ENCODE results near the gene POMT2.
"Not testable (repeated sequence)": the region's sequence is repeated elsewhere in the genome, so short reads cannot be mapped to it uniquely, and the experiment has no call there.

The POMT2 gene

GRCh38 chr14:77301103-77301502 is 19.6 kb downstream of the POMT2 start:
- DNase-seq (ENCODE audit: low read depth, low spot score) = peak; percentile 92

GRCh38 chr14:77299771-77300170 is 20.9 kb downstream of the POMT2 start:
- DNase-seq (ENCODE audit: low read depth, low spot score) = no peak

GRCh38 chr14:77296906-77297305 is 23.8 kb downstream of the POMT2 start:
- no peak for DNase-seq (ENCODE audit: low read depth, low spot score)

GRCh38 chr14:77296155-77296554 is 24.5 kb downstream of the POMT2 start:
- no peak for DNase-seq (ENCODE audit: low read depth, low spot score)

GRCh38 chr14:77290705-77291104 is 30.0 kb downstream of the POMT2 start:
- DNase-seq (ENCODE audit: low read depth, low spot score) = peak; percentile 47

GRCh38 chr14:77286576-77286975 is 34.1 kb downstream of the POMT2 start:
- DNase-seq (ENCODE audit: low read depth, low spot score) = no peak

- no peak for DNase-seq (ENCODE audit: low read depth, low spot score)
Observed at GRCh38 chr14:77284466-77284865, 36.2 kb downstream of the POMT2 start.

GRCh38 chr14:77284066-77284465 is 36.6 kb downstream of the POMT2 start:
- no peak for DNase-seq (ENCODE audit: low read depth, low spot score)

GRCh38 chr14:77281852-77282410 is 38.8 kb downstream of the POMT2 start:
- DNase-seq (ENCODE audit: low read depth, low spot score) = no peak

GRCh38 chr14:77280921-77281320 is 39.8 kb downstream of the POMT2 start:
- DNase-seq (ENCODE audit: low read depth, low spot score) = not testable (repeated sequence)

GRCh38 chr14:77279719-77280118 is 41.0 kb downstream of the POMT2 start:
- DNase-seq (ENCODE audit: low read depth, low spot score) = no peak

GRCh38 chr14:77278461-77279230 is 42.0 kb downstream of the POMT2 start:
- no peak for DNase-seq (ENCODE audit: low read depth, low spot score)

GRCh38 chr14:77276959-77277358 is 43.7 kb downstream of the POMT2 start:
- no peak for DNase-seq (ENCODE audit: low read depth, low spot score)

- no peak for DNase-seq (ENCODE audit: low read depth, low spot score)
Observed at GRCh38 chr14:77276295-77276935, 44.3 kb downstream of the POMT2 start.

GRCh38 chr14:77275601-77276017 is 45.1 kb downstream of the POMT2 start:
- DNase-seq (ENCODE audit: low read depth, low spot score) = no peak

GRCh38 chr14:77275041-77275580 is 45.6 kb downstream of the POMT2 start:
- DNase-seq (ENCODE audit: low read depth, low spot score) = no peak

GRCh38 chr14:77273796-77274195 is 46.9 kb downstream of the POMT2 start:
- no peak for DNase-seq (ENCODE audit: low read depth, low spot score)

- DNase-seq (ENCODE audit: low read depth, low spot score) = no peak
Observed at GRCh38 chr14:77272261-77272660, 48.4 kb downstream of the POMT2 start.

- DNase-seq (ENCODE audit: low read depth, low spot score) = no peak
Observed at GRCh38 chr14:77271113-77271710, 49.5 kb downstream of the POMT2 start, which contains the start of gene NGB. Gene NGB, minus strand, starts transcription at chr14:77271206. Its CDS starts 269 bp downstream, at chr14:77270937.

- DNase-seq (ENCODE audit: low read depth, low spot score) = peak; percentile 16
Observed at GRCh38 chr14:77270361-77271112, 50.1 kb downstream of the POMT2 start.

GRCh38 chr14:77268989-77269600 is 51.6 kb downstream of the POMT2 start:
- no peak for DNase-seq (ENCODE audit: low read depth, low spot score)

All from astrocyte of the hippocampus (primary cell).